Measurements from ENCODE around the gene SLC25A25.
A peak's percentile ranks its signal among the peaks of the same experiment; 100 is the strongest.
"Not testable (repeated sequence)": the region's sequence is repeated elsewhere in the genome, so short reads cannot be mapped to it uniquely, and the experiment has no call there.

Gene SLC25A25

GRCh38 chr9:128067645-128068385 is at the start of gene SLC25A25:
TSS of gene SLC25A25 (plus strand) at chr9:128068232. CDS start at chr9:128068320, 88 bp downstream.
- DNase-seq (ENCODE audit: low read depth) = peak; percentile 97
- peak within 1 kb of the TSS; percentile 94 for H3K4me3 ChIP-seq (ENCODE audit: low read depth, low read length)
- TF ChIP-seq, protein P1, sequence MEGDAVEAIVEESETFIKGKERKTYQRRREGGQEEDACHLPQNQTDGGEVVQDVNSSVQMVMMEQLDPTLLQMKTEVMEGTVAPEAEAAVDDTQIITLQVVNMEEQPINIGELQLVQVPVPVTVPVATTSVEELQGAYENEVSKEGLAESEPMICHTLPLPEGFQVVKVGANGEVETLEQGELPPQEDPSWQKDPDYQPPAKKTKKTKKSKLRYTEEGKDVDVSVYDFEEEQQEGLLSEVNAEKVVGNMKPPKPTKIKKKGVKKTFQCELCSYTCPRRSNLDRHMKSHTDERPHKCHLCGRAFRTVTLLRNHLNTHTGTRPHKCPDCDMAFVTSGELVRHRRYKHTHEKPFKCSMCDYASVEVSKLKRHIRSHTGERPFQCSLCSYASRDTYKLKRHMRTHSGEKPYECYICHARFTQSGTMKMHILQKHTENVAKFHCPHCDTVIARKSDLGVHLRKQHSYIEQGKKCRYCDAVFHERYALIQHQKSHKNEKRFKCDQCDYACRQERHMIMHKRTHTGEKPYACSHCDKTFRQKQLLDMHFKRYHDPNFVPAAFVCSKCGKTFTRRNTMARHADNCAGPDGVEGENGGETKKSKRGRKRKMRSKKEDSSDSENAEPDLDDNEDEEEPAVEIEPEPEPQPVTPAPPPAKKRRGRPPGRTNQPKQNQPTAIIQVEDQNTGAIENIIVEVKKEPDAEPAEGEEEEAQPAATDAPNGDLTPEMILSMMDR (IDR thresholded peaks at IDR 0.05; ENCODE audit: control insufficient read depth, extremely low read depth, insufficient read depth) = no peak

- H3K4me3 ChIP-seq (ENCODE audit: low read depth, low read length) = no peak overlapping the region
- DNase-seq (ENCODE audit: low read depth) = no peak
- TF ChIP-seq, protein P1 (IDR thresholded peaks at IDR 0.05; ENCODE audit: control insufficient read depth, extremely low read depth, insufficient read depth) = no peak
Observed at GRCh38 chr9:128020692-128021091, 47.3 kb upstream of the SLC25A25 start.

DNA sequence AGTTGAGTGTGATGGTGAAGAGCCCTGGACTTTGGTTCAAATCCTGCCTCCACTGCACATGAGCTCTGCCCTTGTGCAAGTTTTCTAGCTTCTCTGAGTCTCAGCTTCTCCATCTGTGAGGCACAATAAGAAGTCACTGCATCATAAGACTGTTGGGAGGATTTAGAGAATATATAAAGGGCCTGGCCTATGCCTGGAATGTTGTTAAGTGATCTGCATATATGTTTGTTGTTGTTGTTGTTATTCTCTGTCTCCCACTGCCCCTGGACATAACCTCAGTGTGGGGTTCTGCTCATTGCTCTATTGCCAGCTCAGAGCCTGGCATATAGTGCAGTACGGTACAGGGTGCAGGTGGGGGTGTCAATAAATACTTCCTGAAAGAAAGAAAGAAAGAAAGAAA is 46.9 kb upstream of the SLC25A25 start:
- TF ChIP-seq, protein P1 (IDR thresholded peaks at IDR 0.05; ENCODE audit: control insufficient read depth, extremely low read depth, insufficient read depth) = no peak

DNA sequence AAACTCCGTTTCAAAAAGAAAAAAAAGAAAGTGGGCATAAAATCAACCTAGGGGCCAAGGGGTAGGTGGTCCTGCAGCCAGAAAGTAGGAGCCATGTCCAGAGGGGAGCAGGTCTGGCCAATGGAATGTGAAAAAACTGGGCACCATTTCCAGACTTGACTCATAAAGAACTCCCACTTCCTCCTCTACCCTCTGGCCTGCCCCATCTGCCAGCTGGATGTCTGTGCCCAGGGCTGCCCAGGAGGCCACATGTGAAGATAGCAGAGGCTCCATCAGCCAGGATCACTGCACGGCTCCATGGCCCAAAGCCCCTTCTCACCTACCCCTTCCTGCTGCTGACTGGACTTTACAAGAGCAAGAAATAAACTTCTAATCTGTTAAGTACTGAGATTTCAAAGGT is 45.1 kb upstream of the SLC25A25 start:
- DNase-seq (ENCODE audit: low read depth) = no peak
- TF ChIP-seq, protein P1 (IDR thresholded peaks at IDR 0.05; ENCODE audit: control insufficient read depth, extremely low read depth, insufficient read depth) = no peak

More for the DNA sequence above, 46.9 kb upstream of the SLC25A25 start:
- no peak overlapping the region for H3K4me3 ChIP-seq (ENCODE audit: low read depth, low read length)
- DNase-seq (ENCODE audit: low read depth) = no peak

DNA sequence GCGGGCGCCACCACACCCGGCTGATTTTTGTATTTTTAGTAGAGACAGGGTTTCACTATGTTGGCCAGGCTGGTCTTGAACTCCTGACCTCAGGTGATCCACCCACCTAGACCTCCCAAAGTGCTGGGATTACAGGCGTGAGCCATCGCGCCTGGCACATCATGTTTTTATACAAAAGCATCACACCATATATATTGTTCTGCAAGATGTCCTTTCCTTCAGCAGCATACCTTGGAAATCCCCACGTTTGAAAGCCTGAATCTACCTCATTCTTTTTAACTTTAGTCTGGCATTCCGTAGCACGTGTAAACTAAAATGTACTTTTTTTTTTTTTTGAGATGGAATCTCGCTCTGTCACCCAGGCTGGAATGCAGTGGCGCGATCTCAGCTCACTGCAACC is 44.4 kb upstream of the SLC25A25 start:
- DNase-seq (ENCODE audit: low read depth) = not testable (repeated sequence)

More for the DNA sequence above, 45.1 kb upstream of the SLC25A25 start:
- H3K4me3 ChIP-seq (ENCODE audit: low read depth, low read length) = no peak overlapping the region

DNA sequence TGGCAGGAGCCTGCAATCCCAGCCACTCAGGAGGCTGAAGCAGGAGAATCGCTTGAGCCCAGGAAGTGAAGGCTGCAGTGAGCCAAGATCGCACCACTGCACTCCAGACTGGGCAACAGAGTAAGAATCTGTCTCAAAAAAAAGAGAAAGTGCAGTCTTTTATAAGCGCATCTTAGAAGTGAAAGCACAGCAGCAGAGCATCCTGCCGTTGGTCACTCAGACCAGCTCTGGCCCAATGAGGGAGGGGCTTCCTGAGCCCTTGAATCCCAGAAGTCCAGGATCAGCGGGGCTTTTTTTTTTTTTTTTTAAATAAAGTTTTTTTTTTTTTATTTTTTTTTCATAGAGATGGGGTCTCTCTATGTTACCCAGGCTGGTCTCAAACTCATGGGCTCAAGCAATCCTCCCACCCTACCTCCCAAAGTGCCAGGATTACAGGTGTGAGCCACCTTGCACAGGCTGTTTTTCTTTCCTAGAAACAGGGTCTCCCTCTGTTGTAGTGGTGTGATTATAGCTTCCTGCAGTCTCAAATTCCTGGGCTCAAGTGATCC is 43.2 kb upstream of the SLC25A25 start:
- TF ChIP-seq, protein P1 (IDR thresholded peaks at IDR 0.05; ENCODE audit: control insufficient read depth, extremely low read depth, insufficient read depth) = no peak
- H3K4me3 ChIP-seq (ENCODE audit: low read depth, low read length) = no peak overlapping the region
- DNase-seq (ENCODE audit: low read depth) = no peak

More for the DNA sequence above, 44.4 kb upstream of the SLC25A25 start:
- not testable (repeated sequence) for H3K4me3 ChIP-seq (ENCODE audit: low read depth, low read length)

- DNase-seq (ENCODE audit: low read depth) = no peak
- TF ChIP-seq, protein P1 (IDR thresholded peaks at IDR 0.05; ENCODE audit: control insufficient read depth, extremely low read depth, insufficient read depth) = no peak
- H3K4me3 ChIP-seq (ENCODE audit: low read depth, low read length) = no peak overlapping the region
Observed at GRCh38 chr9:128025736-128026135, 42.3 kb upstream of the SLC25A25 start.
